Endothelial cell of umbilical vein (primary cell): ENCODE measurements around the gene WAC. TPM values are rescaled to one million over a fixed set of nuclear protein-coding genes. Genes with fewer than 3 reads are reported as not detected.

Experiments
- BruUV-seq: library from RNA; stranded (reverse); fragments of 400-500 nt; replicated peaks from 2 replicates; lab custom pipeline; 2021; lab: Mats Ljungman, UMichigan
- CTCF ChIA-PET: fragments of 300-600, 350-600 bp; sonication (Branson Sonifier 250); formaldehyde crosslinking; loops from one replicate; lab custom pipeline; 2021; ENCODE audit warnings: antibody characterized with exemption, inconsistent platforms; lab: Charles Lee
- POLR2A ChIA-PET: fragments of 300-600, 350-600 bp; sonication (Branson Sonifier 250); formaldehyde crosslinking; loops from one replicate; lab custom pipeline; 2021; ENCODE audit warnings: antibody characterized with exemption, inconsistent platforms; lab: Charles Lee
- DNase-seq: peaks from one replicate; pipeline ENCODE4 v3.0.0-alpha.2; 2011; ENCODE audit warnings: low read depth, low spot score
- FAIRE-seq: peaks from 2 replicates; lab custom pipeline; 2011; peaks lifted over from hg19 to GRCh38; lab: Jason Lieb, UNC
- H2AFZ ChIP-seq: 2 replicates; pipeline ENCODE4 v1.6.0; 2012; ENCODE audit warnings: low read depth, low read length, control low read depth, inconsistent platforms
- H3K27ac ChIP-seq: 2 replicates; pipeline ENCODE4 v1.5.1; 2011; ENCODE audit warnings: low read depth, mild to moderate bottlenecking, control low read depth, low read length, moderate library complexity; ENCODE audit not compliant: insufficient read depth
- H3K27me3 ChIP-seq, 2 experiments: 2 replicates each; pipeline versions ENCODE4 v1.6.0 to v1.6.1; 2011; ENCODE audit warnings: low read length in 2 of 2, mixed read lengths in 1 of 2; ENCODE audit not compliant: control insufficient read depth in 2 of 2, insufficient read depth in 2 of 2
- H3K36me3 ChIP-seq, 2 experiments: 2 replicates in 1 of 2; 3 replicates in 1 of 2; pipeline ENCODE4 v1.5.1; 2011; ENCODE audit warnings: low read length in 2 of 2, mild to moderate bottlenecking in 1 of 2, moderate library complexity in 1 of 2; ENCODE audit not compliant: control insufficient read depth in 2 of 2, insufficient read depth in 2 of 2; ENCODE audit errors: extremely low read depth in 1 of 2
- H3K4me1 ChIP-seq: 3 replicates; pipeline ENCODE4 v1.5.1; 2011; ENCODE audit warnings: mild to moderate bottlenecking, low read length; ENCODE audit not compliant: control insufficient read depth, insufficient read depth; ENCODE audit errors: extremely low read depth
- H3K4me2 ChIP-seq: 2 replicates; pipeline ENCODE4 v1.6.1; 2011; ENCODE audit warnings: low read length, control low read depth, mixed read lengths; ENCODE audit not compliant: insufficient read depth
- H3K4me3 ChIP-seq, 3 experiments: fragments of 200-600 bp in 1 of 3; sonication (generic), shearing (Covaris generic) in 1 of 3; replicated peaks in 1 of 3; 2 replicates each; pipeline ENCODE4 v1.5.1; 2011 to 2016; ENCODE audit warnings: control low read depth in 3 of 3, low read length in 3 of 3, mild to moderate bottlenecking in 2 of 3, inconsistent platforms in 1 of 3, low read depth in 1 of 3, moderate library complexity in 1 of 3; ENCODE audit not compliant: insufficient read depth in 1 of 3
- H3K79me2 ChIP-seq: 2 replicates; pipeline ENCODE4 v1.6.0; 2012; ENCODE audit warnings: low read length, inconsistent platforms; ENCODE audit not compliant: control insufficient read depth, insufficient read depth
- H3K9ac ChIP-seq: replicated peaks from 2 replicates; pipeline ENCODE3; 2011; ENCODE audit warnings: low read length, control low read depth; ENCODE audit not compliant: insufficient read depth; ENCODE audit errors: extremely low read depth
- H3K9me1 ChIP-seq: replicated peaks from 3 replicates; pipeline ENCODE4 v1.6.0; 2011; ENCODE audit warnings: mild to moderate bottlenecking, low read length; ENCODE audit not compliant: control insufficient read depth, insufficient read depth; ENCODE audit errors: extremely low read depth
- H3K9me3 ChIP-seq: replicated peaks from 2 replicates; pipeline ENCODE4 v1.5.1; 2012; ENCODE audit warnings: low read length, inconsistent platforms; ENCODE audit not compliant: control insufficient read depth, insufficient read depth
- H4K20me1 ChIP-seq: replicated peaks from 2 replicates; pipeline ENCODE3; 2011; ENCODE audit warnings: mild to moderate bottlenecking, low read length; ENCODE audit not compliant: control insufficient read depth, insufficient read depth; ENCODE audit errors: extremely low read depth
- CTCF ChIP-seq, 2 donors: IDR thresholded peaks; 1 replicate in 1 of 2; 2 replicates in 1 of 2; pipeline ENCODE4 v1.5.1; 2011; ENCODE audit warnings: low read length in 2 of 2, mild to moderate bottlenecking in 2 of 2, moderate library complexity in 2 of 2, control low read depth in 1 of 2, inconsistent platforms in 1 of 2, low read depth in 1 of 2; ENCODE audit not compliant: insufficient read depth in 1 of 2; ENCODE audit errors: extremely low read depth in 1 of 2
- EZH2 ChIP-seq: IDR thresholded peaks from 2 replicates; pipeline ENCODE4 v1.6.1; 2012; ENCODE audit warnings: borderline replicate concordance, low read depth, mild to moderate bottlenecking, moderate library complexity, low read length, inconsistent platforms; ENCODE audit not compliant: severe bottlenecking
- FOS ChIP-seq: IDR thresholded peaks from 2 replicates; pipeline ENCODE4 v1.6.1; 2011; ENCODE audit warnings: mild to moderate bottlenecking, low read length, moderate library complexity, borderline replicate concordance; ENCODE audit not compliant: insufficient read depth
- GATA2 ChIP-seq: IDR thresholded peaks from 2 replicates; pipeline ENCODE4 v1.7.0; 2011; ENCODE audit warnings: low read depth, mild to moderate bottlenecking, moderate library complexity, mixed read lengths, low read length; ENCODE audit not compliant: insufficient read length, insufficient read depth
- JUN ChIP-seq: IDR thresholded peaks from 2 replicates; pipeline ENCODE4 v1.6.1; 2011; ENCODE audit warnings: borderline replicate concordance, low read depth; ENCODE audit not compliant: insufficient read length, insufficient read depth
- MAX ChIP-seq: IDR thresholded peaks from 2 replicates; pipeline ENCODE4 v1.6.1; 2011; ENCODE audit not compliant: insufficient read depth, insufficient read length
- MYC ChIP-seq: IDR thresholded peaks from one replicate; pipeline ENCODE4 v1.6.1; 2011; ENCODE audit warnings: mild to moderate bottlenecking, low read depth, low read length
- POLR2A ChIP-seq: IDR thresholded peaks from 2 replicates; pipeline ENCODE4 v1.6.1; 2012; ENCODE audit warnings: low read depth, mild to moderate bottlenecking, control low read depth, low read length
- POLR2AphosphoS5 ChIP-seq: IDR thresholded peaks from 2 replicates; pipeline ENCODE4 v1.6.1; 2012; ENCODE audit warnings: low read depth, mild to moderate bottlenecking, control low read depth, low read length, moderate library complexity; ENCODE audit not compliant: insufficient read depth
- dilution Hi-C: fragments of 300-500 bp; cut with MboI; formaldehyde crosslinking; loops from one replicate; pipeline ENCODE4 v1.15.0; 2019; ENCODE audit warnings: low sequenced_read_pairs; ENCODE audit not compliant: extremely low pct_ligation_motif_present
- intact Hi-C: fragments of 100-400 bp; cut with micrococcal nuclease; formaldehyde crosslinking; loops from one replicate; pipeline ENCODE4 v1.10.0; 2022
- polyA plus RNA-seq, 4 experiments: library from polyadenylated mRNA; depleted of rRNA in 3 of 4; stranded (reverse) in 3 of 4; unstranded in 1 of 4; fragments of >200 nt; gene quantifications; 2 replicates each; pipeline versions ENCODE4 v1.2.1 to v1.2.3, GENCODE V29; 2011 to 2012; ENCODE audit warnings: missing spikeins in 1 of 4
- total RNA-seq: library from RNA; stranded (reverse); gene quantifications from 2 replicates; pipeline ENCODE4 v1.2.3, GENCODE V29; 2021

The WAC gene
- total and polyA plus RNA-seq, 2 donors (not counting 3 experiments of a cell fraction or from before 2014, with no cell fraction given): 49.2 to 101 TPM

GRCh38 chr10:28558186-28558585 lies 25.3 kb downstream of the WAC start:
- H3K4me3 ChIP-seq: no peak overlapping the region
- intact Hi-C loops: no loop called here
- no peak overlapping the region for H3K4me2 ChIP-seq
- H3K4me1 ChIP-seq: no peaks in the 10 kb centered on the region
- peaks cover 4 to 8% of the 10 kb centered on the region in 2 experiments for H3K36me3 ChIP-seq
- TF ChIP-seq POLR2AphosphoS5 (no peak), CTCF (IDR thresholded peaks at IDR 0.05; ENCODE audit: extremely low read depth in 1 of 2, insufficient read depth in 1 of 2, low read depth in 1 of 2, low read length in 2 of 2) (no peak), MYC (no peak), FOS (no peak), JUN (no peak), EZH2 (no peak), MAX (no peak), POLR2A (no peak), GATA2 (no peak)
- dilution Hi-C loops: no loop called here
- no peaks in the 10 kb centered on the region for H3K9me1 ChIP-seq
- DNase-seq (no peak), FAIRE-seq (no peak)
- no peak overlapping the region for H2AFZ ChIP-seq
- H4K20me1 ChIP-seq: peaks cover 26% of the 10 kb centered on the region
- ChIA-PET POLR2A (no interaction called here), CTCF (interaction anchor here (1.2 kb wide), 1 partner anchor 30 kb away, joined by 3 read pairs; no protein-coding TSS in a partner anchor)
- peaks cover 100% of the 10 kb centered on the region for H3K79me2 ChIP-seq
- no peak overlapping the region for H3K27ac ChIP-seq
- no peak overlapping the region for H3K9ac ChIP-seq
- no peaks in the 10 kb centered on the region for H3K9me3 ChIP-seq
- H3K27me3 ChIP-seq: no peaks in the 10 kb centered on the region
- no TSS peak for BruUV-seq
